Measurements from ENCODE around the gene SPARCL1.
"Not testable (repeated sequence)": the region's sequence is repeated elsewhere in the genome, so short reads cannot be mapped to it uniquely, and the experiment has no call there.

Gene SPARCL1

DNA sequence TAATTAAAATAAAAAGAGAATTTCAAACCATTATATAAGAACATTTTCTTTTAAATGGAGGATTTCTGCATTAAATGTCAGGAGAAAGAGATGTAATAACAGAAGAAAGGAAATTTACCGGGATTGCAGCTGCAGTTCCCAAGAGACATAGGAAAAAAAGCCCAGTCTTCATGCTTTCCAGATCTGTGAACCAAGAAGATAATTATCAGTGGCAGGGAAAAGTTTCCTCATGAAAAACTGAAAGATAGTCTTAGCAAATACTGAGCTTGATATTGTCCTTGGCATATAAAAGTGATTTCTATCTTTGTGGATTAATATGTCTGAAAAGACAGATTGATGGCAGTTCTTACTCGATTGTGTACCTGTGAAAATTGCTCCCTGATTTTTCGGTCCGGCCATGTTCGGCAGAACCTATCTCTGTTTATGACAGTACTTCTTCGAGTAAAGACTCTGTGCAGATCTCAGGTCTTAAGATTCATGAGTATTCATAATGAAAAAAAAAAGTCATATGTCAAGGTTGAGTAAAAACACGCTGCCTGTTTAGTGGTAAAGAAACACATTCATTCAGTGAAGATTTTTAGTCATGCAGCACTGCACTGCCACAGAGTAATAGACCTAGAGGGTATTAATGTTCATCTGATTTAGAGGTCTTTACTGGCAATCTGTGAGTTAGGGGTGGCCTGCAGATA, 29.6 kb downstream of the SPARCL1 start:
- DNase-seq, result no peak

- DNase-seq, result no peak
Observed at GRCh38 chr4:87498446-87498900, 30.7 kb downstream of the SPARCL1 start.

GRCh38 chr4:87497578-87497977, 31.6 kb downstream of the SPARCL1 start:
- DNase-seq, result no peak

- DNase-seq, result no peak
Observed at GRCh38 chr4:87497159-87497558, 32.0 kb downstream of the SPARCL1 start.

- no peak for DNase-seq
Observed at GRCh38 chr4:87493115-87493514, 36.1 kb downstream of the SPARCL1 start.

- DNase-seq, result not testable (repeated sequence)
Observed at GRCh38 chr4:87491851-87492250, 37.3 kb downstream of the SPARCL1 start.

- DNase-seq, result no peak
Observed at GRCh38 chr4:87491436-87491835, 37.7 kb downstream of the SPARCL1 start.

DNA sequence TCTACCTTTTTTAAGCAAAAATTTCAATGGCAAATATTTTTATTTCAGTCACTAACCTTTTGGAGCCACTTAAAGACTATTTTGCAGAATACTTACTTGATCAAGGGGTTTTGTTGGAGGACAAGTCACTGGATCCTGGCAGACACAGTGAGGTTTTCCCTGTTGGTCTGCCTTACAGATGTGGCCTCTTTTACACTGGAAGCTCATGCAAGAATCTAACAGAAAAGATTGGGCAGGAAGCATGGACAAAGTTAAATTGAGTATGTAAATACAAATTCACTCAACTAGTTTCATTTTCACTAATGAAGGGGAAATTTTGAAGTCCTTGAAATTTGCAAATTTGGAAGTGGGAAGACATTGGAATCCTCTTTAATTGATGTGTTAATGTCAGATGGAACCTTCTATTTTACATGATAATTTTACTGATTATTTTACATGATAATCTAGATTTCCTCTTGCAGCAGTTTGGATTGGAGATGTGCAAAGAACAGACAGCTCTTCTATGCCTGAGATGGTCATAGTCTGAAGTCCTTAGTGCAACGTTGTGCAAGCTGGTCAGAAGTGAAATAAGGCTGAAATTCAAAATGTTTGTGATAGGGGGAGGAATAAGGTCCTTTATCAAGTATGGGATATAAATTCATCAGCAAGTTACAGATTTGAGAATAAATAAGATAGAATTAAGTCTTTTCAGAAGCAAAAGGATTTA, 38.4 kb downstream of the SPARCL1 start:
- no peak for DNase-seq

GRCh38 chr4:87489678-87490077, 39.5 kb downstream of the SPARCL1 start:
- DNase-seq, result no peak

GRCh38 chr4:87488666-87489065, 40.5 kb downstream of the SPARCL1 start:
- not testable (repeated sequence) for DNase-seq

GRCh38 chr4:87483247-87483646, 45.9 kb downstream of the SPARCL1 start:
- not testable (repeated sequence) for DNase-seq

- DNase-seq, result no peak
Observed at GRCh38 chr4:87481377-87481776, 47.8 kb downstream of the SPARCL1 start.

- no peak for DNase-seq
Observed at GRCh38 chr4:87478732-87479250, 50.4 kb downstream of the SPARCL1 start.

- no peak for DNase-seq
Observed at GRCh38 chr4:87476934-87477333, 52.2 kb downstream of the SPARCL1 start.

GRCh38 chr4:87469390-87469789, 59.8 kb downstream of the SPARCL1 start:
- DNase-seq, result no peak

- no peak for DNase-seq
Observed at GRCh38 chr4:87465739-87466366, 63.3 kb downstream of the SPARCL1 start.

DNA sequence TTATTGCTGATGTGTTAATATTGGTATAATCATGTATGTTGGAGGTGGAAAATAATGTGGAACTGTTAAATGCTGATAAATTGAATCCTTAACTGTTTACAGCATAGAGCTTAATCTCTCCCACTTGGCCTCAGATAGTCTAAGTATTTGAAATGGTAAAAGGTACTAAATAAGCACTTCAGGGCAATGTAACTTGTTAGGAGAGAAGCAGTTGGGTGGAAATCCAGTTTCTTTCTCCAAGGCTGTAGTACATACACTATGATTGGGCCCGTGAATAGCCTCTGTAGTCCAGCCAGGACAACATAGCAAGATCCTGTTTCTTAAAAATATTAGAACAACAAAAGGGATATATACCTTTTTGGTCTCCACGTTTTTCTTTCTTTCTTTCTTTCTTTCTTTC, 67.1 kb downstream of the SPARCL1 start:
- DNase-seq, result no peak

- no peak for DNase-seq
Observed at GRCh38 chr4:87461281-87461700, 67.9 kb downstream of the SPARCL1 start.

DNA sequence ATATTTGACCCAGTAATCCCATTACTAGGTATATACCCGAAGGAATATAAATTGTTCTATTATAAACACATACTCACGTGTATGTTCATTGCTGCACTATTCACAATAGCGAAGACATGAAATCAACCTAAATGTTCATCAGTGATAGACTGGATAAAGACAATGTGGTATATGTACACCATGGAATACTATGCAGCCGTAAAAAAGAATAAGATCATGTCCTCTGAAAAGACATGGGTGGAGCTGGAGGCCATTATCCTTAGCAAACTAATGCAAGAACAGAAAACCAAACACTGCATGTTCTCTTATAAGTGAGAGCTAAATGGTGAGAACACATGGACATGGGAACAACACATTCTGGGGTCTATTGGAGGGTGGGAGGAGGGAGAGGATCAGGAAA, 70.3 kb downstream of the SPARCL1 start:
- no peak for DNase-seq

DNA sequence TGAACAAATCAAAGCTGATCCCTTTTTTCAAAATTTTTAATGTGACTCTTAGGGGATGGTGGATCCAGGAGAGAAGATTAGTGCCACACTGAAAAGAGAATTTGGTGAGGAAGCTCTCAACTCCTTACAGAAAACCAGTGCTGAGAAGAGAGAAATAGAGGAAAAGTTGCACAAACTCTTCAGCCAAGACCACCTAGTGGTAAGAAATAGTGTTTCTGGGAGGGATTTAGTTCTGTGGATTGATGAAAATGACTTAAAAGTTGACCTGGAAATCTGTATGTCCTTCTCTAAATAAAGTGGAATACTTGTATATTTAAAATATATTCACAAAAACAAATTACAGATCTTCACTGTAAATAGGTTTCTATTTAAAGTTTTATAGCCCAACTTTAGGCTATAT, 77.6 kb downstream of the SPARCL1 start:
- no peak for DNase-seq

GRCh38 chr4:87446375-87446774, 82.8 kb downstream of the SPARCL1 start:
- DNase-seq, result not testable (repeated sequence)

- DNase-seq, result no peak
Observed at GRCh38 chr4:87445964-87446363, 83.2 kb downstream of the SPARCL1 start.

DNA sequence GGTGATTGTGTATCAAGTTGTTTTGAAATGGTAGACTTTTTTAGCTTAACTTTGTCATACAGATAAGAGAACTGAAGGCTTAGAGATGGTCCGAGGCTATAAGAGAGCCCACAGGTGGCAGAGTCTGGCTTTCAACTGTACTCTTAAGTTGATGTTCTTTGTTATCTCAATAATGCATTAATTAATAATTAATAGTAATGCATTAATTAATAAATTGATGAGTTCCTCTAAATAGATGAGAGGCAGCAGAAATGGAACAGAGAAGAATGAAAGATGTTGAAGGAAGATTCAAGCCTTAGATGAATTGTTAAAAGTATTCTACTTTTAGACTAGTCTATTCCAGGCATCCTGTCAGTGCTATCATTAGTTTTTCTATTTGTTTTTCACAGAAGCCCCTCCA, 84.4 kb downstream of the SPARCL1 start:
- no peak for DNase-seq

DNA sequence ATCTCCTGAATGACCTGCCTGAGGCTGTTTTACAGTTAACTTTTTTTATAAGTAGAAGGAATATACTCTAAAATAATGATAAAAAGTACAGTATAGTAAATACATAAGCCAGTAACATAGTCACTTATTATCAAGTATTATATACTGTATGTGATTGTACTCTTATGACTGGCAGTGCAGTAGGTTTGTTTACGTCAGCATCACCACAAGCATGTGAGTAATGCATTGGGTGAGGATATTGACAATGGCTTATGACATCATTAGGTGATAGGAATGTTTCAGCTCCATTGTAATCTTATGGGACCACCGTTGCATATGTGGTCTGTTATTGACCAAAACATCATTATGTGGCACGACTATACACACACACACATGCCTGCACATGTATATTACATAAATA, 86.3 kb downstream of the SPARCL1 start:
- DNase-seq, result no peak
